GM18861 (cell line): ENCODE results near the gene TMEM238.
"Not testable (repeated sequence)": the region's sequence is repeated elsewhere in the genome, so short reads cannot be mapped to it uniquely, and the experiment has no call there.

Experiments
- ATAC-seq: cut with Tn5 transposase; IDR thresholded peaks from one replicate; pipeline ENCODE4 v1.9.1; 2021; ENCODE audit not compliant: unreplicated experiment

The TMEM238 gene, protein sequence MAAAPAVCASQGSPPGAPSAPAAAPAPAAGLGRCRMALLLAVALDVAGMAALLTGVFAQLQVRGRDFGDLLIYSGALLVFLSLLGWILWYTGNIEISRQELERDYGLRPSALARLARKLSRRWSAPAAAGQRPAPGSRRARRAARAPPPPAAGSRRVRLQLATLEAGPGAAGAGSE

GRCh38 chr19:55384131-55384919 lies at the start of gene TMEM238:
Gene TMEM238 (minus strand): TSS chr19:55384292. CDS start chr19:55384259, 33 bp downstream.
- no peak for ATAC-seq

DNA sequence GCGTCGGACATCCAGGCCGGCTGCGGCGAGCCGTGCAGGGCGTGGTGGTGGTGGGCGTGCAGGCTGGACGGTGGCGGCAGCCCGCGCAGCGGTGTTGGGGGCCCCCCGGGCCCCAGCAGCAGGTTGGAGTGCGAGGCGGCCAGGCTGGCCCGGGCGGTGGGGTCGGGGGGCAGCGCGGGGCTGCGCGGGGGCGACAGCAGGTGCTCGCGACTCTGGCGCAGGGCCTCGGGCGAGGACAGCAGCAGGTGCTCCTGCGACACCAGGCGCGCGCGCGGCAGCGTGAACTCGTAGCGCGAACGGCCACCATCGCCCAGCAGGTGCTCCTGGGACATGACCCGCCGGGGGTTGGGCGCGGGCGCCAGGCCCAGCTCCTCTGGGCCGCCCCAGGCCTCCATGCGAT lies 49.2 kb upstream of the TMEM238 start:
- ATAC-seq: no peak

DNA sequence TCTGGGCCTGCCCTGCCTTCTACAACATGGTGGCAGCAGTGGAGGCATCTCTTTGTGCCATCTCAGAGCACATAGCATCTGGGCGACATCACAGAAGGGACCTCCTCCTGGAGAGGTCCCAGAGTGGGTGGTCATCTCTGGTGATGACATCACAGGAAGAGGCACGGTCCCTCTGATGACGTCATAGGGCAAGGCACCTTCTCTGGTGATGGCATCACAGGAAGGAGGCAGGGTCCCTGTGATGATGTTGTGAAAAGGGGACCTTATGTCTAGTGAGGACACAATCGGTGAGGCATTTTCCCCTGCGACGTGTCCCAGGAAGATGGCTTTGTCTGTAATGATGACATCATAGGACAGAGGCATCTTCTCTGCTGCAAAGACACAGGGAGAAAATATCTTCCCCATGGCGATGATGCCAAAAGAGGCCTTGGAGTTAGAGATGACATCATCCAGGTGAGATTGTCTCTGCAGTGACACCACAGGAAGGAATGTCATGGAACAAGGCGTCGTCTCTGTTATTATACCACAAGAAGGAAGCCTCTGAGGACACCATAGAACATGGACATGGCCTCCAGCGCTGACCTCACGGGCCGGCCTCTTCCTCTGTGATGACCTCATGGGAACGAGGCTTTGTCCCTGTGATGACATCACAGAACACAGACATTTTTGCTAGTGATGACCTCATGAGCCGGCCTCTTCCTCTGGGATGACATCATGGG lies 48.3 kb upstream of the TMEM238 start:
- ATAC-seq: no peak

DNA sequence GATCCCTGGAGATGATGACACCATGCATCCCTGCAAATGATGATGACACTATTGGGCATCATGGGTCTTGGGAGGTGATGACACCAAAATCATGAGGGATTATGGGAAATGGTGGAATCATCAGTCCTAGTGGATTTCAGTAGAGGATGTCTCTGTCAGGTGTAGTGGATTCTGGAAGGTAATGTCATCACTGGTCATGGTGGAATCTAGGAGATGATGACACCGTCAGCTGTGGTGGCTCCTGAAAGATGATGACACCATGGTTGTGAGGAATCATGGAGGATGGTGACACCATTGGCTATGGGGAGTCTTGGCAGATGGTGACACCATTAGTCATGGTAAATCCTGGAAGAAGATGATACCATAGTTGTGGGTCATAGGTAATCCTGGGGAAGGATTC lies 47.1 kb upstream of the TMEM238 start:
- no peak for ATAC-seq

DNA sequence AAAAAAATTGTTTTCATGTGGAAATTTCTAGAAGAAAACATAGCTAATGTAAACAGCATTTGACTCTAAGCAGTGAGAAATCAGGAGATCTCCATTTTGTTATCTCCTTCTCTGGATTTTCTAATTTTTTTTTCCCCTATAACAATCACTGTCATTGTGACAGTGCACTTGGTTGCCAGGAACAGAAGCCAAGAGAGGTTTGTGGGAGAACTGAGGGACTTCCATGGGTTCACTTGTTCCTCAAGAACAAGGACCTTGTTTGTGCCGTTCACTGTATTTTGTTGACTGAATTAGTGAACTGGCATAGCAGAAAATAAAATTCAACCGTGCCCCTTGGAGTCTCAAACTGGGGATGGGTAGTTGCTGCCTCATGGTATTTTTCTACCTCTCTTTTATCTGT lies 42.0 kb upstream of the TMEM238 start:
- ATAC-seq: no peak

DNA sequence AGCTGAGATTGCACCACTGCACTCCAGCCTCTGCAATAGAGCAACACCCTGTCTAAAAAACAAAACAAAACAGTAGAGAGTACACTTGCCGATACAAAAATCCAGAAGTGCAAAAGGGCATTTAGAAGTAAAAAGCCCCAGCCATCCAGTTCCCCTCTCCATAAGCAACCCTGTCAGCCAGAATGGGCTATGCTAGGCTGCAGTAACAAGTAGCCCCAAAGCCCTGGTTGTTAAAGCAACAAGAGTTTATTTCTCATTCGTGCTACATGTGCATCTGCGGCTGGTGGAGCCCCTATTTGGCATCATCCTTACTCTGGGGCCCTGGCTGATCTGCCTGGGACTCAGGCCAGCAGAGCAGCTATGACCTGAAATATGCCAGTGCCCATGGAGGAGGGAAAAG lies 40.4 kb upstream of the TMEM238 start:
- no peak for ATAC-seq

DNA sequence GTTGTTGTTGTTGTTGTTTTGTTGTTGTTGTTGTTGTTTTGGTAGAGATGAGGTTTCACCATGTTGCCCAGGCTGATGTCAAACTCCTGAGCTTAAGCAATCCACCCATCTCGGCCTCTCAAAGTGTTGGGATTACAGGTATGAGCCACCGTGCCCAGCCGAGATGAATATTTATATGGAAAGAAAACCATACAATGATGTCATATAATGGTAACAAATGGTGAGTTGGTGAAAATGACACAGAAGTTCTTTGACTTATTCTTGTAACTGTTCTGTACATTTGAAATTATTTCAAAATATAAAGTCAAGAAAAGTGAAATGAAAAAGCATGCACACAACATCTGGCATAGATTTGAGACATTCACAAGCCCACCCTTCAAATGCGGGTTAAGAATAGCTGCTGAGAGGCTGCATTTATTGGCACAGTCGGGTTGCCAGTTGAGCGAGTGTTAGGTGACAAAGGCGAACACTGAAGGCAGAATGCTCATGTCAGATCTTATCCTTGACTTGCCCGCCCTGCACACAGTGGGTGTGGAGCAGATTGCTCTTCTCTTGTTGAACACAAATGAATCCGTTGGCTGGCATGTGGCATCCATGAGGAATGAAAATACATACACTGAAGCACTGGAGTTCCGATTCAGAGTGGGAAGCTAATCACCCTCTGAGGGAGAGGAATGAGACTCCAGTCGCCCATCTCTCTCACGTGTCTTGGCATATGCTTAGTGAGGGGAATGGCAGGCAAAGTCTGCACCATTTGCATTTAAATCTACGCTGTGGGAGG lies 39.3 kb upstream of the TMEM238 start:
- no peak for ATAC-seq

GRCh38 chr19:55421281-55421680 lies 37.2 kb upstream of the TMEM238 start:
- not testable (repeated sequence) for ATAC-seq

GRCh38 chr19:55419624-55420236 lies 35.6 kb upstream of the TMEM238 start:
- ATAC-seq: no peak

DNA sequence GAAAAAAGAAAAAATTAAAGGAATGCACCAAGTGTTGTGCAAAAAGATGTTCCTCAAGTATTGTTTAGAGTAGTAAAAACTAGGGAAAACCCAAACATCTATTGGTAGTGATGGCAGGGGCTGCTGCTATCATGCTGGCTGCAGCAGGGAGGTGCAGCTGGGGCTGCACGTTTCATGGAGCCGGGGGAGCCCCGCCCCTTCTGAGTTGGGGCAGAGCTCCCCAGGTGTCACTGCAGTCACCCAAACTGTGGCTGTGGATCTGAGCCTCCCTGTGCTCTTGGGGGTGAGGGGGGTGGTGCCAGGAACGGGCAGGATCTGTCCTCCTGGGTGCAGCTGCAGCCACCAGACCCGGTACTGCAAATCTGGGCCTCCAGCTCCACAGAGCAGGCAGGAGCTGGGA lies 35.0 kb upstream of the TMEM238 start:
- no peak for ATAC-seq

GRCh38 chr19:55418185-55418584 lies 34.1 kb upstream of the TMEM238 start:
- ATAC-seq: no peak

DNA sequence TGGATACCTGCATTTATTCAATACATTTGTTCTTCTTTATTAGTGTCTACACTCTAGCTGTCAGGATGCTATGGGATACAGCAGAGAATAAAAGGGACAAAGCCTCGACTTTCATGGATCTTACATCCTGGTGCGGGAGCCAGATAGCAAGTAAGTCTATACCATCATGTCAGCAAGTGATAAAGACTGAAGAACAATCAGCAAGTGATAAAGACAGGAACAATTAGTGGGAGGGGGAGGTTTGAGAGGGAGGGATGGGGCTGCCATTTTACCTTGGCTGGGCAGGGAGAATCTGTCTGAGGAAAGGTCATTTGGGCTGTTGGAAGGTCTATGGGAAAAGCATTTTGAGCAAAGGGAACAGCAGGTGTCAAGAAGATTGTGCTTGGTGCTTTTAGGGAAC lies 26.1 kb upstream of the TMEM238 start:
- no peak for ATAC-seq

- not testable (repeated sequence) for ATAC-seq
These were observed 25.1 kb upstream of the TMEM238 start for GRCh38 chr19:55409179-55409578.

GRCh38 chr19:55408533-55408872 lies 24.4 kb upstream of the TMEM238 start:
- ATAC-seq: no peak

GRCh38 chr19:55407800-55408532 lies 23.9 kb upstream of the TMEM238 start:
- ATAC-seq: peak; percentile 66

- peak; percentile 59 for ATAC-seq
These were observed 23.4 kb upstream of the TMEM238 start, which contains the start of gene UBE2S for GRCh38 chr19:55407550-55407799. Gene UBE2S (minus strand): TSS chr19:55407788. CDS start chr19:55407589, 199 bp downstream.

DNA sequence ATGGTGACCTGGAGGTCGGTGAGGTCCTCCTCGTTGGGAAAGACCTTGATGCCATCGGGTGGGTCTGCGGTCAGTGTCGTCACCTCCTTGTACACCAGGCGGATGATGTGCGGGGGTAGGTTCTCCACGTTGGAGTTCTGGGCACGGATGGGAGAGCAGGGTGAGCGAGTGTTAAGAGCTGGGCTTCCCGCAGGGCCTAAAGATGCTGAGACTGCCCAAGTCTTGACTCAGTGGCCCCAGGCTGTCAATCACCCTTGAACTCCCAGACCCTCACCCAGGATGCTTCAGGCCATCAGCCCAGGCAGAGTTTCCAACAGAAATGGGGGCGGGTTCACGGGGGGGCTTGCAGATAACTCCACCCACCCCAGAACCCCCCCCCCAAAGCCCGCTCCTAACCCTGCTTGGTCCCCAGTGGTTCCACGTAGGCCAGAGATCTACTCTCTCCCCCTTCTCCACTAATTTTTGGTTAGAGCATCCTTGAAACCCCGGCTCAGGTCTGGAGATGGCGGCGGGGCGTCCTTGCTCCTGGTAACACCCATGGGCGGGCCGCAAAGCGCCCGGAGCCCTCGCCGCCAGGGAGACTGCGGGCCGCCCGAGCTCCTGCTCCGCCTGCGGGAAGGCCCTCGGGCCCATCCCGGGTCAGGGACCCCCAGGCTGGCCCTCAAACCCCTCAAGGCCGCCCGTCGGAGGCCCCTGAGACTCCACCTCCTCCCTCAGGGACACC lies 22.9 kb upstream of the TMEM238 start:
- ATAC-seq: no peak

DNA sequence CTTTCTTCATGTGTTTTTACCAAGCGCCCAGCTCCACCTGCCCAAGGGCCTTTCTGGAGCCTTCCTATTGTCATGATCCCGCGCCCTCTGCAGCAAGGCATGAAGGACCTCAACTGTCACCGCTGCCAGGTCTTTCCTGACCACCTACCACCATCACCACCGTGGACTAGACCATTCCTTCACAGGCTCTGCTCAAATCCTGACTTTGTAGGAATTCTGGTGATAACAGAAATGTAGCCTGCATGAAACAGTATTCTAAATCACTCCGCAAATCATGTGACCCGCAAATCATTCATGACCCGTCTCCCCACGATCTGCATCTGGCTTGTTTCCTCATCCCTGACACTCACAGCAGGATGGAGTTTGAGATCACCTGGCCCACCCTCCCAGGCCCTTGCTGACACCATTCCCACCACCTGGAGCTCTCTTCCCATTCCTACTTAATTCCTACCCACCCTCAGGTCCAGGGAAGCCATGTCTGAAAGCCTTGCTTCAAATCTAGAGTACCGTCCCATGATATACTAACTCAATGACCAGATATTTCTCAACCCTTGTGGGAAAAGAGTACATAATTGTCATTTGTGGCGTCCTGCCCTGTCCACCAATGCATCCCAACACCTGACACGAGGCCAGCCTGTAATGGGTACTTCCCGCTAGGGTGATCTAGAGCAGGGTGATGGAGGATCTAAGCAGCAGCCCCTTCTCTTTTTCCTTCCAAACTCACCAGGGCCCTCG lies 22.2 kb upstream of the TMEM238 start:
- ATAC-seq: no peak

DNA sequence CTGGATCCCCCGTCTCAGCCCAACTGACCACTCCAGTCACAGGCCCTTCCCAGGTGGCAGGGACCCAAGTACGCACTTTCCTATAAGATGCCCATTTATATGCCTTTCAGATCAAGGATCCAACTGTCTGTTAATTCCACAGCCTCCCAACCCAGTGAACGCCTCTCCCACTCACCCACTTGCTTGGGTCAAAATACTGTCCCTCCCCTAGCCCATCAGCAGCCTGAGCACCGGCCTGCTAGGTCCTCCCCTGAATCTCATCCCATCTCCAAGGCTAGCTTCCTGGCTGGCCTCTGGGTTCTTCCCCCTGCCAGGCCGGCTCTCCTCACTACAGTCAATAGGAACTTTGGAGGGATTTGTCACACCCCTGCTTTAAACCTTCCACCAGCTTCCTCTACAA lies 21.5 kb upstream of the TMEM238 start:
- no peak for ATAC-seq
